Measurements from ENCODE around the gene NDE1. TPM values are rescaled to one million over a fixed set of nuclear protein-coding genes. Genes with fewer than 3 reads are reported as not detected.
A peak's percentile ranks its signal among the peaks of the same experiment; 100 is the strongest.
"Not testable (repeated sequence)": the region's sequence is repeated elsewhere in the genome, so short reads cannot be mapped to it uniquely, and the experiment has no call there.

NDE1 gene
- polyA plus RNA-seq, 1 donor = 25.9 TPM

- H3K9me3 ChIP-seq (ENCODE audit: control insufficient read depth, low read depth, low read length) = no peaks in the 10 kb centered on the region
- no CpG with 5 or more reads among the region's 7 CpGs for WGBS (ENCODE audit: insufficient coverage, low lambda C conversion rate)
- no peak overlapping the region for H3K4me3 ChIP-seq (ENCODE audit: low read length)
- peaks cover 19% of the 10 kb centered on the region for H3K36me3 ChIP-seq (ENCODE audit: control insufficient read depth, insufficient read depth, low read length)
- H3K27me3 ChIP-seq (ENCODE audit: control insufficient read depth, insufficient read depth, low read length) = no peaks in the 10 kb centered on the region
- no peak overlapping the region for H3K27ac ChIP-seq (ENCODE audit: low read length)
- H3K4me1 ChIP-seq (ENCODE audit: control insufficient read depth, insufficient read depth, low read length) = no peaks in the 10 kb centered on the region
- no peak for DNase-seq
These were observed 59.0 kb downstream of the NDE1 start for GRCh38 chr16:15708997-15709396.

- Histone ChIP-seq H3K27me3 (ENCODE audit: control insufficient read depth, insufficient read depth, low read length) (no peaks in the 10 kb centered on the region), H3K4me3 (ENCODE audit: low read length) (no peak overlapping the region), H3K27ac (ENCODE audit: low read length) (no peak overlapping the region), H3K4me1 (ENCODE audit: control insufficient read depth, insufficient read depth, low read length) (no peaks in the 10 kb centered on the region), H3K36me3 (ENCODE audit: control insufficient read depth, insufficient read depth, low read length) (peaks cover 34% of the 10 kb centered on the region), H3K9me3 (ENCODE audit: control insufficient read depth, low read depth, low read length) (no peaks in the 10 kb centered on the region)
- no peak for DNase-seq
- WGBS (ENCODE audit: insufficient coverage, low lambda C conversion rate) = no CpG with 5 or more reads among the region's 29 CpGs
These were observed 64.5 kb downstream of the NDE1 start for GRCh38 chr16:15714393-15715172.

GRCh38 chr16:15715221-15715620 lies 65.2 kb downstream of the NDE1 start:
- Histone ChIP-seq H3K27ac (ENCODE audit: low read length) (no peak overlapping the region), H3K36me3 (ENCODE audit: control insufficient read depth, insufficient read depth, low read length) (peaks cover 34% of the 10 kb centered on the region)
- no peak for DNase-seq

GRCh38 chr16:15716694-15717447 lies 66.8 kb downstream of the NDE1 start:
- H3K27ac ChIP-seq (ENCODE audit: low read length) = no peak overlapping the region
- 80% methylated on average over 1 of the region's 23 CpGs for WGBS (ENCODE audit: insufficient coverage, low lambda C conversion rate)
- peaks cover 43% of the 10 kb centered on the region for H3K36me3 ChIP-seq (ENCODE audit: control insufficient read depth, insufficient read depth, low read length)
- H3K27me3 ChIP-seq (ENCODE audit: control insufficient read depth, insufficient read depth, low read length) = no peaks in the 10 kb centered on the region
- no peaks in the 10 kb centered on the region for H3K4me1 ChIP-seq (ENCODE audit: control insufficient read depth, insufficient read depth, low read length)
- DNase-seq = no peak
- H3K9me3 ChIP-seq (ENCODE audit: control insufficient read depth, low read depth, low read length) = no peaks in the 10 kb centered on the region
- H3K4me3 ChIP-seq (ENCODE audit: low read length) = no peak overlapping the region

More at GRCh38 chr16:15715221-15715620, 65.2 kb downstream of the NDE1 start:
- Histone ChIP-seq H3K4me1 (ENCODE audit: control insufficient read depth, insufficient read depth, low read length) (no peaks in the 10 kb centered on the region), H3K27me3 (ENCODE audit: control insufficient read depth, insufficient read depth, low read length) (no peaks in the 10 kb centered on the region), H3K4me3 (ENCODE audit: low read length) (no peak overlapping the region), H3K9me3 (ENCODE audit: control insufficient read depth, low read depth, low read length) (no peaks in the 10 kb centered on the region)
- no CpG with 5 or more reads among the region's 5 CpGs for WGBS (ENCODE audit: insufficient coverage, low lambda C conversion rate)

- Histone ChIP-seq H3K36me3 (ENCODE audit: control insufficient read depth, insufficient read depth, low read length) (peaks cover 56% of the 10 kb centered on the region), H3K27ac (ENCODE audit: low read length) (no peak overlapping the region), H3K27me3 (ENCODE audit: control insufficient read depth, insufficient read depth, low read length) (no peaks in the 10 kb centered on the region), H3K9me3 (ENCODE audit: control insufficient read depth, low read depth, low read length) (no peaks in the 10 kb centered on the region), H3K4me3 (ENCODE audit: low read length) (no peak overlapping the region), H3K4me1 (ENCODE audit: control insufficient read depth, insufficient read depth, low read length) (no peaks in the 10 kb centered on the region)
- no CpG with 5 or more reads among the region's 14 CpGs for WGBS (ENCODE audit: insufficient coverage, low lambda C conversion rate)
- DNase-seq = no peak
These were observed 71.0 kb downstream of the NDE1 start for GRCh38 chr16:15721018-15721417.

- H3K4me1 ChIP-seq (ENCODE audit: control insufficient read depth, insufficient read depth, low read length) = no peaks in the 10 kb centered on the region
- H3K9me3 ChIP-seq (ENCODE audit: control insufficient read depth, low read depth, low read length) = no peaks in the 10 kb centered on the region
- no peaks in the 10 kb centered on the region for H3K27me3 ChIP-seq (ENCODE audit: control insufficient read depth, insufficient read depth, low read length)
- H3K27ac ChIP-seq (ENCODE audit: low read length) = no peak overlapping the region
- 100% methylated on average over 1 of the region's 7 CpGs for WGBS (ENCODE audit: insufficient coverage, low lambda C conversion rate)
- H3K4me3 ChIP-seq (ENCODE audit: low read length) = no peak overlapping the region
- peaks cover 41% of the 10 kb centered on the region for H3K36me3 ChIP-seq (ENCODE audit: control insufficient read depth, insufficient read depth, low read length)
- no peak for DNase-seq
These were observed 73.8 kb downstream of the NDE1 start for GRCh38 chr16:15723808-15724207.

- no peak overlapping the region for H3K4me3 ChIP-seq (ENCODE audit: low read length)
- WGBS (ENCODE audit: insufficient coverage, low lambda C conversion rate) = 86% methylated on average over 1 of the region's 5 CpGs
- H3K36me3 ChIP-seq (ENCODE audit: control insufficient read depth, insufficient read depth, low read length) = peaks cover 32% of the 10 kb centered on the region
- no peak for DNase-seq
- H3K27me3 ChIP-seq (ENCODE audit: control insufficient read depth, insufficient read depth, low read length) = no peaks in the 10 kb centered on the region
- H3K9me3 ChIP-seq (ENCODE audit: control insufficient read depth, low read depth, low read length) = no peaks in the 10 kb centered on the region
- H3K27ac ChIP-seq (ENCODE audit: low read length) = no peak overlapping the region
- no peaks in the 10 kb centered on the region for H3K4me1 ChIP-seq (ENCODE audit: control insufficient read depth, insufficient read depth, low read length)
These were observed 75.7 kb downstream of the NDE1 start for GRCh38 chr16:15725641-15726240.

- no peaks in the 10 kb centered on the region for H3K27me3 ChIP-seq (ENCODE audit: control insufficient read depth, insufficient read depth, low read length)
- H3K4me3 ChIP-seq (ENCODE audit: low read length) = no peak overlapping the region
- DNase-seq = peak; percentile 64 to 83
- H3K9me3 ChIP-seq (ENCODE audit: control insufficient read depth, low read depth, low read length) = no peaks in the 10 kb centered on the region
- peaks cover 23% of the 10 kb centered on the region for H3K36me3 ChIP-seq (ENCODE audit: control insufficient read depth, insufficient read depth, low read length)
- WGBS (ENCODE audit: insufficient coverage, low lambda C conversion rate) = no CpG with 5 or more reads among the region's 18 CpGs
- no peak overlapping the region for H3K27ac ChIP-seq (ENCODE audit: low read length)
- no peaks in the 10 kb centered on the region for H3K4me1 ChIP-seq (ENCODE audit: control insufficient read depth, insufficient read depth, low read length)
These were observed 76.7 kb downstream of the NDE1 start for GRCh38 chr16:15726715-15727114.

GRCh38 chr16:15727697-15728096 lies 77.7 kb downstream of the NDE1 start:
- WGBS (ENCODE audit: insufficient coverage, low lambda C conversion rate) = no CpG with 5 or more reads among the region's 5 CpGs
- H3K4me3 ChIP-seq (ENCODE audit: low read length); H3K27me3 ChIP-seq (ENCODE audit: control insufficient read depth, insufficient read depth, low read length); H3K9me3 ChIP-seq (ENCODE audit: control insufficient read depth, low read depth, low read length); DNase-seq; H3K4me1 ChIP-seq (ENCODE audit: control insufficient read depth, insufficient read depth, low read length); H3K27ac ChIP-seq (ENCODE audit: low read length): not testable (repeated sequence)
- peaks cover 19% of the 10 kb centered on the region for H3K36me3 ChIP-seq (ENCODE audit: control insufficient read depth, insufficient read depth, low read length)

GRCh38 chr16:15729152-15729551 lies 79.1 kb downstream of the NDE1 start:
- no CpG with 5 or more reads among the region's 7 CpGs for WGBS (ENCODE audit: insufficient coverage, low lambda C conversion rate)
- no peaks in the 10 kb centered on the region for H3K9me3 ChIP-seq (ENCODE audit: control insufficient read depth, low read depth, low read length)
- H3K36me3 ChIP-seq (ENCODE audit: control insufficient read depth, insufficient read depth, low read length) = peaks cover 17% of the 10 kb centered on the region
- DNase-seq = no peak
- no peak overlapping the region for H3K4me3 ChIP-seq (ENCODE audit: low read length)
- H3K27ac ChIP-seq (ENCODE audit: low read length) = no peak overlapping the region
- H3K4me1 ChIP-seq (ENCODE audit: control insufficient read depth, insufficient read depth, low read length) = no peaks in the 10 kb centered on the region
- no peaks in the 10 kb centered on the region for H3K27me3 ChIP-seq (ENCODE audit: control insufficient read depth, insufficient read depth, low read length)

All from large intestine (tissue), 3 donors.